Ishikawa (cell line): Measurements from ENCODE around the gene RNF186.

ENCODE experiments used
- CEBPB ChIP-seq: IDR thresholded peaks from 2 replicates; pipeline ENCODE4 v1.6.1; 2012
- CREB1 ChIP-seq: IDR thresholded peaks from 2 replicates; pipeline ENCODE4 v1.6.1; 2012; ENCODE audit warnings: low read depth
- EGR1 ChIP-seq: IDR thresholded peaks from 2 replicates; pipeline ENCODE4 v1.6.1; 2012
- EP300 ChIP-seq: IDR thresholded peaks from 2 replicates; pipeline ENCODE4 v1.6.1; 2012; ENCODE audit warnings: borderline replicate concordance
- FOXM1 ChIP-seq: IDR thresholded peaks from 2 replicates; pipeline ENCODE4 v1.6.1; 2012; ENCODE audit warnings: low read depth, borderline replicate concordance
- NFIC ChIP-seq: IDR thresholded peaks from 2 replicates; pipeline ENCODE4 v1.6.1; 2012
- RAD21 ChIP-seq: IDR thresholded peaks from 2 replicates; pipeline ENCODE4 v1.6.1; 2012; ENCODE audit warnings: low read depth
- TAF1 ChIP-seq: IDR thresholded peaks from 2 replicates; pipeline ENCODE4 v1.6.1; 2012; ENCODE audit warnings: low read depth, mild to moderate bottlenecking
- TCF12 ChIP-seq: IDR thresholded peaks from 2 replicates; pipeline ENCODE4 v1.6.1; 2012; ENCODE audit warnings: low read depth
- TEAD4 ChIP-seq: IDR thresholded peaks from 2 replicates; pipeline ENCODE4 v1.6.1; 2012
- YY1 ChIP-seq: IDR thresholded peaks from 2 replicates; pipeline ENCODE4 v1.6.1; 2012; ENCODE audit warnings: low read depth
- ZBTB7A ChIP-seq: IDR thresholded peaks from 2 replicates; pipeline ENCODE4 v1.6.1; 2012; ENCODE audit warnings: low read depth
- TF ChIP-seq, protein P1 (sequence below): IDR thresholded peaks from 2 replicates; pipeline ENCODE4 v1.6.1; 2012; ENCODE audit warnings: low read depth, mild to moderate bottlenecking
- TF ChIP-seq, protein P2 (sequence below): IDR thresholded peaks from 2 replicates; pipeline ENCODE4 v1.6.1; 2012
- TF ChIP-seq, protein P3 (sequence below): IDR thresholded peaks from 2 replicates; pipeline ENCODE4 v1.6.1; 2012

The RNF186 gene

DNA sequence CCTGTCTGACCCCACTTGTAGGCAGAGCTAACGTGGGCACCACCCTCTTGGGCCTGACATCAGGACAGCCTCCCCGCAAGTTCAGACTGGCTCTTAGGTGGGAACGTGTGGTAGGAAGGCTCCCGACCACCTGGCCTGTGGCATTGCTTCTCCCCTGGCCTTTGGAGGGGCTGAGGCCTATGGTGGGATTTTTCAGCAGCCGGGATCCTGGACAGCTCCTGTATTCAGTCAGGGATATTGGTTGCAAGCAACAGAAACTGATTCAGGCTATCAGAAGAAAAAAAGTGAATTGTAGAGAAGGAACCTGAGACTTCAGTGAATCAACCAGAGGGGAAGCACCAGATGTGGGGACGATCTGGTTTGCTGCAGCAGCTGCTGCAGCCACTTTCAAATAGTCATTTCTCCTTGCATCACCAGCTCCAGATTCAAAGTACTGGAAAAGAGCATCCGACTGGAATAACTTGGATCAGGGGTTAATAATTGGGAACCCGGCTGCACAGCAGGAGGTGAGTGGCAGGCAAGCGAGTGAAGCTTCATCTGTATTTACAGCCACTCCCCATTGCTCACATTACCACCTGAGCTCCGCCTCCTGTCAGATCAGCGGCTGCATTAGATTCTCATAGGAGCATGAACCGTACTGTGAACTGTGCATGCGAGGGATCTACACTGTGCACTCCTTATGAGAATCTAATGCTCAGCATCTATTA, 5.9 kb downstream of the RNF186 start:
- no peak for TF ChIP-seq TEAD4
- no peak for TF ChIP-seq FOXM1
- no peak for TF ChIP-seq NFIC
- TF ChIP-seq, protein P1, sequence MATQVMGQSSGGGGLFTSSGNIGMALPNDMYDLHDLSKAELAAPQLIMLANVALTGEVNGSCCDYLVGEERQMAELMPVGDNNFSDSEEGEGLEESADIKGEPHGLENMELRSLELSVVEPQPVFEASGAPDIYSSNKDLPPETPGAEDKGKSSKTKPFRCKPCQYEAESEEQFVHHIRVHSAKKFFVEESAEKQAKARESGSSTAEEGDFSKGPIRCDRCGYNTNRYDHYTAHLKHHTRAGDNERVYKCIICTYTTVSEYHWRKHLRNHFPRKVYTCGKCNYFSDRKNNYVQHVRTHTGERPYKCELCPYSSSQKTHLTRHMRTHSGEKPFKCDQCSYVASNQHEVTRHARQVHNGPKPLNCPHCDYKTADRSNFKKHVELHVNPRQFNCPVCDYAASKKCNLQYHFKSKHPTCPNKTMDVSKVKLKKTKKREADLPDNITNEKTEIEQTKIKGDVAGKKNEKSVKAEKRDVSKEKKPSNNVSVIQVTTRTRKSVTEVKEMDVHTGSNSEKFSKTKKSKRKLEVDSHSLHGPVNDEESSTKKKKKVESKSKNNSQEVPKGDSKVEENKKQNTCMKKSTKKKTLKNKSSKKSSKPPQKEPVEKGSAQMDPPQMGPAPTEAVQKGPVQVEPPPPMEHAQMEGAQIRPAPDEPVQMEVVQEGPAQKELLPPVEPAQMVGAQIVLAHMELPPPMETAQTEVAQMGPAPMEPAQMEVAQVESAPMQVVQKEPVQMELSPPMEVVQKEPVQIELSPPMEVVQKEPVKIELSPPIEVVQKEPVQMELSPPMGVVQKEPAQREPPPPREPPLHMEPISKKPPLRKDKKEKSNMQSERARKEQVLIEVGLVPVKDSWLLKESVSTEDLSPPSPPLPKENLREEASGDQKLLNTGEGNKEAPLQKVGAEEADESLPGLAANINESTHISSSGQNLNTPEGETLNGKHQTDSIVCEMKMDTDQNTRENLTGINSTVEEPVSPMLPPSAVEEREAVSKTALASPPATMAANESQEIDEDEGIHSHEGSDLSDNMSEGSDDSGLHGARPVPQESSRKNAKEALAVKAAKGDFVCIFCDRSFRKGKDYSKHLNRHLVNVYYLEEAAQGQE = peak; percentile 84

DNA sequence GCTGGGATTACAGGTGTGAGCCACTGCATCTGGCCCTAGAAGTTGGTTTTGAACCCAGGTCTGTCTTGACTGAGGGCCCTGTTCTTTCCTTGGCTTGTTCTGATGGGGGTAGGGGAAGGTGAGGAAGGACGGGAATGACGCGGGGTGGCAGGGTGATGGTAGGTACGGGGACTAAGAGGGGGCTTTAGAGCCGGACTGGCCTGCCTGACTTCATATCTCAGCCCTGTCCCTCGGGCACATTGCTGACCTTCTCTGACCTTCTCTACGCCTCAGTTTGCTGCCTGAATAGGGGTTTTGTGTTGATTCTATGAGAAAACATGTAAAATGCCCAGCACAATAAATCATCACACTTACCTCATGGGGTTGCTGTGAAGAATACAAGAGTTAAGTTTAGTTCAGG, 6.7 kb downstream of the RNF186 start:
- no peak for TF ChIP-seq TAF1
- no peak for TF ChIP-seq YY1
- TF ChIP-seq FOXM1 = no peak
- no peak for TF ChIP-seq NFIC
- no peak for TF ChIP-seq TCF12
- TF ChIP-seq TEAD4 = no peak
- TF ChIP-seq CREB1 = no peak

DNA sequence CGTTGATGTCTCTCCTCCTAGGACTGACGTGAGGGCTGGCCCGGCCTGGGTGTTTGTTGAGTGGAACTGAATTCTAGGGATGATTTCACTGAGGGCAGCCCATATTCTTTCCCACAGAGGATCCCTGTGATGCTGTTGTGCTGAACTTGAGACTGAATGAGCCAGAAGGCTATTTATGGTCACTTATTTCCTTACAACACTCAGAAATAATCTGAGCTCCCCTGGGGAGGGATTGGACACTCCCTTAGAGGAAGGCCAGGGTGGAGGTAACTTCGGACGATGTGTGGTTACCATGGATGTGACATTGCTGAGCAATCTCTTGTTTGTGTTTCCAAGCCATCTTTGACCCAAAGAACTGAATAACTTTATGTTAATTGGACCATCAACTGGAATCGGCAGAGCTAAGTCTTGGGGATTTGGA, 10.2 kb downstream of the RNF186 start:
- TF ChIP-seq, protein P1 = no peak
- TF ChIP-seq, protein P2, sequence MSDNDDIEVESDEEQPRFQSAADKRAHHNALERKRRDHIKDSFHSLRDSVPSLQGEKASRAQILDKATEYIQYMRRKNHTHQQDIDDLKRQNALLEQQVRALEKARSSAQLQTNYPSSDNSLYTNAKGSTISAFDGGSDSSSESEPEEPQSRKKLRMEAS = no peak
- TF ChIP-seq TEAD4 (no peak), CREB1 (no peak), TCF12 (no peak), EP300 (no peak), YY1 (no peak), ZBTB7A (no peak), CEBPB (no peak), TAF1 (no peak), NFIC (no peak)
- TF ChIP-seq, protein P3, sequence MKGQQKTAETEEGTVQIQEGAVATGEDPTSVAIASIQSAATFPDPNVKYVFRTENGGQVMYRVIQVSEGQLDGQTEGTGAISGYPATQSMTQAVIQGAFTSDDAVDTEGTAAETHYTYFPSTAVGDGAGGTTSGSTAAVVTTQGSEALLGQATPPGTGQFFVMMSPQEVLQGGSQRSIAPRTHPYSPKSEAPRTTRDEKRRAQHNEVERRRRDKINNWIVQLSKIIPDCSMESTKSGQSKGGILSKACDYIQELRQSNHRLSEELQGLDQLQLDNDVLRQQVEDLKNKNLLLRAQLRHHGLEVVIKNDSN = no peak

DNA sequence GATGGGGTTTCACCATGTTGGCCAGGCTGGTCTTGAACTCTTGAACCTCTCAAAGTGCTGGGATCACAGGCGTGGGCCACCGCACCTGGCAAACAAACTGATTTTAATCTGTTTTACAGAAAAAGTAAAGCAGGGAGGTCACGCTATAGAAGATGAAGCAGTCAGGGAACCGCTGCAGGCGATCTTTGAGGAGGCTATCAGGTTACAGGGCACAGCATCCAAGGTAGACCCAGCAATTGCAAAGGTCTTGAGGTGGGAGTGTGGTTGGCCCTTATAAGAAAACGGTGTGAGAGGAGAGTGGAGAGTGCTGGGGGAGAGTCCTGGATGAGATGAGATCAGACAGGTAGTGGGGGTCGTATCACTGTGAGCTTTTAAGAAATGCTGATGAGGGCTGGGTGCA, 12.8 kb downstream of the RNF186 start:
- TF ChIP-seq, protein P2 = no peak
- TF ChIP-seq TAF1 = no peak
- no peak for TF ChIP-seq ZBTB7A
- TF ChIP-seq EGR1 = no peak
- TF ChIP-seq RAD21 = no peak
- TF ChIP-seq, protein P3 = no peak
- TF ChIP-seq TEAD4 = no peak
- TF ChIP-seq TCF12 = no peak
- TF ChIP-seq EP300 = no peak

DNA sequence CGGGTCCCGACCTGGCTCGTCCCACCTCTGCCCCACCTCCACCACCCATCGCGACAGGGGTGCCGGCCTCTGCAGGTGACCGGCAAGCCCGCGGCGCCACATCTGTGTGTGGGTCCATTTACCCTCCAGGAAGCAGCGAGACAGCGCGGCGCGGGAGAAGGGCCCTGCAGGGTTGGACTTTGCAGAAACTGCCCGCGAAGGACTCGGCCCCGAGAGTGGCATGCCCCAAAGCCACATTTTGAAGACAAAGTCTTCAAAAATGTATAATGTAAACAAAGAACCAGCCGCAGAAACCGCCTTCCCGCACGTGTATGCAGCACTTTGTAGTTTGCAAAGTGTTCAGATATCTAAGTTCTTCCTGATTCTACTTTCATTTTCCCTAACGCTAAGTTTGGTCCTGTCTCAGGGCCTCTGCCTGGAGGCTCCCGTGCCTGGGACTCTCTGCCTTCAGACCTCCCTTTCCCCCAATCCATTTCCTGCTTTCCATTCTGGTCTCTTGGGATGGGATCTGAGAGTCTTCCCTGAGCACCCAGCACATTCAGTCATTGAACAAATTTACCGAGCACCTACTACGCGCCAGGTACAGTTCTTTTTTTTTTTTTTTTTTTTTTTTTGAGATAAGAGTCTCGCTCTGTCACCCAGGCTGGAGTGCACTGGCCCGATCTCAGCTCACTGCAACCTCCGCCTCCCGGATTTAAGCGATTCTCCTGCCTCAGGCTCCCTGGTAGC, 14.8 kb downstream of the RNF186 start:
- TF ChIP-seq, protein P3 = no peak
- no peak for TF ChIP-seq ZBTB7A
- TF ChIP-seq CREB1 = no peak
- TF ChIP-seq YY1 = no peak
- TF ChIP-seq CEBPB = no peak
- TF ChIP-seq FOXM1 = no peak
- TF ChIP-seq, protein P2 = peak; percentile 83
- TF ChIP-seq TAF1 = peak; percentile 16; the same call in 1 of the 2 replicates
- no peak for TF ChIP-seq EGR1
- TF ChIP-seq EP300 = no peak
- no peak for TF ChIP-seq NFIC
- no peak for TF ChIP-seq TEAD4
- no peak for TF ChIP-seq RAD21
- peak; percentile 48; the same call in 1 of the 2 replicates for TF ChIP-seq TCF12
